GM19099 (cell line): ENCODE measurements around the gene PARP12.
A peak's percentile ranks its signal among the peaks of the same experiment; 100 is the strongest.

Source experiments
- POLR2A ChIP-seq: IDR thresholded peaks from 3 replicates; pipeline ENCODE4 v1.6.1; 2011; ENCODE audit warnings: low read depth; ENCODE audit not compliant: insufficient read length; ENCODE audit errors: extremely low read depth

PARP12 gene, protein sequence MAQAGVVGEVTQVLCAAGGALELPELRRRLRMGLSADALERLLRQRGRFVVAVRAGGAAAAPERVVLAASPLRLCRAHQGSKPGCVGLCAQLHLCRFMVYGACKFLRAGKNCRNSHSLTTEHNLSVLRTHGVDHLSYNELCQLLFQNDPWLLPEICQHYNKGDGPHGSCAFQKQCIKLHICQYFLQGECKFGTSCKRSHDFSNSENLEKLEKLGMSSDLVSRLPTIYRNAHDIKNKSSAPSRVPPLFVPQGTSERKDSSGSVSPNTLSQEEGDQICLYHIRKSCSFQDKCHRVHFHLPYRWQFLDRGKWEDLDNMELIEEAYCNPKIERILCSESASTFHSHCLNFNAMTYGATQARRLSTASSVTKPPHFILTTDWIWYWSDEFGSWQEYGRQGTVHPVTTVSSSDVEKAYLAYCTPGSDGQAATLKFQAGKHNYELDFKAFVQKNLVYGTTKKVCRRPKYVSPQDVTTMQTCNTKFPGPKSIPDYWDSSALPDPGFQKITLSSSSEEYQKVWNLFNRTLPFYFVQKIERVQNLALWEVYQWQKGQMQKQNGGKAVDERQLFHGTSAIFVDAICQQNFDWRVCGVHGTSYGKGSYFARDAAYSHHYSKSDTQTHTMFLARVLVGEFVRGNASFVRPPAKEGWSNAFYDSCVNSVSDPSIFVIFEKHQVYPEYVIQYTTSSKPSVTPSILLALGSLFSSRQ

DNA sequence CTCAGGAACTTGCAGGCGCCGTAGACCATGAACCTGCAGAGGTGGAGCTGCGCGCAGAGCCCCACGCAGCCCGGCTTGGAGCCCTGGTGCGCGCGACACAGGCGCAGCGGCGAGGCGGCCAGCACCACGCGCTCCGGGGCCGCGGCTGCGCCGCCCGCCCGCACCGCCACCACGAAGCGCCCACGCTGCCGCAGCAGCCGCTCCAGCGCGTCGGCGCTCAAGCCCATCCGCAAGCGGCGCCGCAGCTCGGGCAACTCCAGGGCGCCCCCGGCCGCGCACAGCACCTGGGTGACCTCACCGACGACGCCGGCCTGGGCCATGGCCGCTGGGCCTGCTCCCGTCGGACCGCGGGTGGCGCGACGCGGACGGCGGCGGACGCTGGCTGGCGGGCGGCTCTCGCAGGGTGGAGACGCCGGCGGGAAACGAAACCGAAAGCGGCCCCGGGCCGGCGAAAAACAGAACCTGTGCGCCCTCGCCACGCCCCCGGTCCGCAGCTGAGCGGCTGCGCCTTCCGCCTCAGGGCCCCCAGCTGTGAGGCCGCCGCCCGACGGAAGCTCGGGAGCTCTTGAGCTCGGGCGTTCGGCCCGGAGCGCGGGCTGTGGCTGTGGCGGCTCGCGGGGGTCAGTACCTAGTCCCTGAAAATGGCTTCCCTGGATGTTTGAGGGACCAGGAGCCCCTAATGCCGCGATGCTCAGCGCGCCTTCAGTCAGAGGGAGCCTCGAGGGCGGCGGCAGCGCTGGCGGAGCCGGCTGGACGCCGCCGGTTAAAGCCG lies at the start of gene PARP12:
Gene PARP12 (minus strand): TSS at position 424 of the 772 bp plus-strand sequence. CDS start 104 bp downstream, at position 320.
- TF ChIP-seq POLR2A, result peak; percentile 80

DNA sequence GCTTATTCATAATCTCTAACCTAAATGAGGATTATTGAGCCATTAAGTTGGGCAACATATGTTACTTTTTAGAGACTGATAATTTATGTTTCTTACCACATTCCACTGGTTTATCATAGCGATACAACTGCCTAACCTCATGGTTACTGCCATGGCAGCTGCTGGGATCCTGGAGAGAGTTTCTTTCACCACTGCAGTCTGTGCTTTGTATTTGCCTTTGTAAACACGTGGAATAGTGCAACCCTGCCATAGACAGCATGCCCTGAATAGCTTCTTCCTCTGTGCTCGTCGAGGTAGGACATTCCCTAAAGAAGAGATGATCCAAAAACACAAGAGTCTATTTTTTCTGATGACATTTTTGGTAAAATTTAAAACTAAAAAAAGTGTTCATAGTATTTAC lies 33.7 kb upstream of the PARP12 start:
- TF ChIP-seq POLR2A, result no peak

DNA sequence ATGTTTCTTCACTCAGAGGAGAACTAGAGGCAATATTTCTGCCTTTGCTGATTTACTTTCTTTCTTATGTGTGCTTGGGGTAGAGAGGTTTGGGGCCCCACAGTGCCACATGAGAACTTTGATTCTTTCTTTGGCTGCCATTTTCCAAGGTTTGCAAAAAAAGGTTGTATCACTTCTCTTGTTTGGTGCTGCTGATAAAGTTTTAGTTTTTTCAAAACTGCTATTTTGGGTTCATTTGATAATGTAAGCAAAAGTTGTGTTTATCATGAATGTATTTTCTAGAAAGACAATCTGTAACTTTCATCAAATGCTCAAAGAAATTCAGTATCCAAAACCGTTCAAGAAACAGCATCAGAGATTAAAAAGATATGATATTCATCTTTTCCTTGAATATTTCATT lies 30.6 kb upstream of the PARP12 start:
- TF ChIP-seq POLR2A, result no peak

DNA sequence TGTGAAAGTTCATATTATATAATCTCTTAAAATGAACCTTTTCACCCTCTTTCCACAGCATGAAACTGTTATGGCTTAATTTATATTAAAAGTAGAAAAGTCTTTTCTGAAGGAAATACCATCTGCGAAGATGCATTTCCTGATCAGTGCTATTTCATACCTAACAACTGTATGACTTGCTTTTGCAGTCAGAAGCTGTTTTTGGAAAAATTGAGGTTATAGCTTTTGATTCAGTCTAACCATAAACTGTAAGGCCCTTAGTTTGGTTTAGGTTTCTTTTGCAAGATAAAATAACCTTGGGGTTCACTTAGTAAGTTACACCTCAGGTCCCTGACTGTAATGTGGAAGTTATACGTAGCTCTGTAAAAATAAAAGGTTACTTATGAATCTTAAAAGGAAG lies 22.7 kb upstream of the PARP12 start:
- no peak for TF ChIP-seq POLR2A

DNA sequence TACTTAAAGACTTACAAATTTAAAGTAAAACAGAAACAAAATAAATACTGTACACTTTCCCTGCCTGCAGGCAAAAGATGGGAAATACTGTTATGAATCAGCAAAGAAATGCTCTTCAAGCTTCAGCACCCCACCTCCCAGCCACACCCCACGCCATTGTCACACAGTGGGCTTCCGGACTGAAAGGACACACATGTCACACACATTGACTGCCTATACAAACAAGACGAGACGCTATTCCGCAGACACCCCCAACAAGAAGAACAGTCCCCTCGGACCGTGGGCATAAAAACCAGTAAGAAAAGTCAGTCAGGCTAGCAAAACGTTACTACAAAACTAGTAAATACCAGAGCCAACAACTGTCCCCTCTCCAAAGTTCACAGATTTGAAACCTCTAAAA lies 22.2 kb upstream of the PARP12 start:
- no peak for TF ChIP-seq POLR2A

DNA sequence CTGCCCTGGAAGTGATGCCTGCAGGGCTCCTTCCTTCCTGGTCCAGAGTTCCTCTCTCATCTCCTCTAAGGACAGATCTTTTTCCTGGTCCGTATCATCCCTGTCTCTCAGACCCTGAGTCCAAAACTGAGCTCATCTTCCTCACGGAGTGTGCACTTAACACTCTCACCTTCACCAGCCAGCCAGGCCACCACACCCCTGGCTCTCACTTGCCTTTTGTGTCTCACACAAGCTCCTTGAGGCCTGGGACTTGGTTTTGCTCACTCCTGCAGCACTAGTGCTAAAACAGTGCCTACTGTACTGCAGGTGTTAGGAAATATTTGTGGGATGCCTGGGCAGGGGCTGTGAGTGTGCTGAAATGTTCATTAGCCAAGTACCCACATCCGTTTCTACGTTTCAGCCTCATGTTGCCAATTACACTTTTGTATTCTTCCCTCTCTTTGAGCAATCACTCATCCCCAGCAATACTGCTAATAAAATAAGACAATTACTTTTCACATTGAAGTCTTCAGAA lies 21.4 kb upstream of the PARP12 start:
- no peak for TF ChIP-seq POLR2A

DNA sequence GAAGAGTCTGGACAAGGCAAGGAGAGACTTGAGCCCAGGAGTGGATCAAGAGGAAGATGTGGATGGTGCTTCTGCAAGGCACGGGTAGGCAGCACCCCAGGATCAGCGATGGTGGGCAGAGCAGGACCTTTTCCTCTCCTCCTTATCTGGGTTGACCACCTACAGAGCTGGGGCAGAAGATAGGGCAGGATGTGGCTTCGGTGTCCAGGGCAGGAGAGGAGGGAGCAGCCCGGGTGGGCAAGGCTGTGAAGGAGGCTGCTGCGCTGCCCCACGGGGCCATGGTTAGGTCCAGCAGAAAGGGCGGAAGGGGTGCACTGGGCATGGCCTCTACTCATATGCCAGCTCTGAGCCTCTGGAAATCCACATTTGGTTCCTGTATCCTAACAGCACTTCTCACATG lies 20.0 kb upstream of the PARP12 start:
- TF ChIP-seq POLR2A, result no peak

DNA sequence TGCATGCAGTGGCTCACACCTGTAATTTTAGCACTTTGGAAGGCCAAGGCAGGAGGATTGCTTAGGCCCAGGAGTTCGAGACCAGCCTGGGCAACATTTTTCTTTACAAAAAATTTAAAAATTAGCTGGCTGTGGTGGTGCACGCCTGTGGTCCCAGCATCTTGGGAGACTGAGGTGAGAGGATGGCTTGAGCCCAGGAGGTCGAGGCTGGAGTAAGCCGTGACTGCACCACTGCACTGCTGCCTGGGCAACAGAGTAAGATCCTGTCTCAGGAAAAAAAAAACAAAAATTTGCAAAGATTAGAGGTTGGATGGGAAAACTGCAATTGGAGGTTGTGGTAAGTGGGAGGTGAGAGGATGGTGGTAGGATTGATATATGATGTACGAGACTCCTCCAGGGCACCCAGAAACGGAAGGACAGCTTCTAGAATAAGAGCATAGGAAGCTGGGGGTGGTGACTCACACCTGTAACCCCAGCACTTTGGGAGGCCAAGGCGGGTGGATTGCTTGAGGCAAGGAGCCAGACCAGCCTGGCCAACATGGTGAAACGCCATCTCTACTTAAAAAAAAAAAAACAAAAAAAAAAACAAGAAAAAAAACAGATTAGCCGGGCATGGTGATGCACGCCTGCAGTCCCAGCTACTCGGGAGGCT lies 19.1 kb upstream of the PARP12 start:
- TF ChIP-seq POLR2A, result no peak

DNA sequence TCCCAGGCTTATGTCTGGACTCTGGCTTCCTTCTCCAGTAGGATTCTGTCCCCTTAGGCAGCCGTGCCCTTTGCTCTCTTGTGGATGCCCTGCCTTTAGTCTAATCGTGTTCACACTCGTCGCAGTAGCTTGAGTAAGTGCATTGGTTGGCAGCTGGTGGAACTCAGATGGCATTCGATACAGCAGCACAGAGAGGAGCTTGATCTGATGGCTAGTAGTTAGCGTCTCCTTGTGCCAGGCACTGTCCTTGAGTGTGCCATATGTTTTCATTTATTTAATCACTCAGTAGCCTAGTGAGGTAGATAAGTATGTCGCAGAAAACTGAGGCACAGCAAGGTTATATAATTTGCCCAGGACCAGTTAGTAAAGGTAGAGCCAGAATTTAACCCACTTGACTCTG lies 18.2 kb upstream of the PARP12 start:
- no peak for TF ChIP-seq POLR2A

DNA sequence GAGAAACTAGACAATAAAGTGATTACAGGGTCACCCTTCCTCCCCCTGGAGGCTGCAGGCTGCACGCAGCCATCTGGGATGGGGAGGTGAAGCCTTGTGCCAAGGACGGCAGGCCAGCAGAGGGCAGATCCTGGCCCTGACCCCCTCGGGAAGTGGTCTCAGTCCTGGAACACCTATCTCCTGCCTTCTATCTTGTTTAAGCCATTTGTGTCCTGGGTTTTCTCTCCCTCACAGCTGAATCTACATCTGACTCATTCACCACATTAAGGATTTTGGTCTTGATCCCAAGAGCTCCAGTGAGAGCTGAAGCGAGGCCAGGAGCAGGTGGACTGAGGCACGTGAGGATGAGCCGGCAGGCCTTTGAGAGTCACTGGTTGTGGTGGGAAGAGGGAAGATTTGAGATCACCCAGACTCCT lies 16.4 kb upstream of the PARP12 start:
- no peak for TF ChIP-seq POLR2A

DNA sequence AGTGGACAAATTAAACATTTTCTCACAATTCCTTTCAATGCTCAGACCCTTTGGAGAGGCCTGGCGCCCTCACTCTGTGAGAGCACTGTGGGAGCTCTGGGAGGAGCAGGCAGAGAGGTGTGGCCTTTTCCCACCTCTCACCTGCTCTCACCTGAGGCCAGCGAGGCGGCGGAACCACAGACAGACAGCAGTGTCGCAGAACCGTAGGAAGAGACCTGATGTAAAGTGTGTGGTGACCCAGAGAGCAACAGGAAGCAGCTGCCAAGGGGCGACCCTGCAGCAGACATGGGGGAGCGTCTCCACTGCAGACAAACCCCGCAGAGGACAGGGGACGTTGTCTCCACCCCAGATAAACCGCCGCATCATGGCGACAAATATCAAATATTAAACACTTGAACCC lies 15.6 kb upstream of the PARP12 start:
- TF ChIP-seq POLR2A, result no peak

DNA sequence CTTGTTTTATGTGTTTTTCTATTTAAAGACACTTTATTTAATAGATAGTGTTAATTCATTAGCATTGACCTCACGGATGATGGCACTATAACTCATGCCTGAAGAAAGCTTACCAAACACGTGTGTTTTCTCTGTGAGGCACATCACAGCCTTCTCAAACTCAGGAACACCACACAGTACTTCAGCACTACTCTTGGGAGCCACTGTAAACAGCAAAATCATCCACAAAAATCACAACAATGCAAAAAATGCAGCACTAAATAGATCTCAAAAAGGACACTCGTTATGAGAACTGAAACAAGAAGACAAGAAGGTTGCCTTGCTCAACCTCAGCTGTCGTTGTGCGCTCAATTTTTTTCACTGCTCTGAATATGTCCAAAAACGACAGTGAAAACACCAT lies 12.0 kb upstream of the PARP12 start:
- TF ChIP-seq POLR2A, result no peak

DNA sequence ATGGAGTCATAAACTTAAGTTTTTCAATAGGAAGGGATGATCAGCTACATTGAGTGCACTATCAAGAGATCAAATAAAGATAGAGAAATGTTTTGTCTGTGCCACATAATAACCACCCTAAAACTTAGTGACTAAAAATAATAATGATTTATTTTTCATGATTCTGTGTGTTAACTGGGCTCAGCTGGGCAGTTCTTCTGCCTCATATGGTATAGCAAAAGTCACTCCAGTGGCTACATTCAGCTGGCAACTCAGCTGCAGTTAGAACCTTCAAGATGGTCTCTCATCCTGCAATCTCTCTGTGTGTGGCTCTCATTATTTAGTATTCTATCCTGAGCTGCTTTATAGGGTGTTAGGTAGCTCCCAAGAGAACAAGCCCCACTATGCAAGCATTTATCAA lies 7.8 kb upstream of the PARP12 start:
- TF ChIP-seq POLR2A, result no peak

DNA sequence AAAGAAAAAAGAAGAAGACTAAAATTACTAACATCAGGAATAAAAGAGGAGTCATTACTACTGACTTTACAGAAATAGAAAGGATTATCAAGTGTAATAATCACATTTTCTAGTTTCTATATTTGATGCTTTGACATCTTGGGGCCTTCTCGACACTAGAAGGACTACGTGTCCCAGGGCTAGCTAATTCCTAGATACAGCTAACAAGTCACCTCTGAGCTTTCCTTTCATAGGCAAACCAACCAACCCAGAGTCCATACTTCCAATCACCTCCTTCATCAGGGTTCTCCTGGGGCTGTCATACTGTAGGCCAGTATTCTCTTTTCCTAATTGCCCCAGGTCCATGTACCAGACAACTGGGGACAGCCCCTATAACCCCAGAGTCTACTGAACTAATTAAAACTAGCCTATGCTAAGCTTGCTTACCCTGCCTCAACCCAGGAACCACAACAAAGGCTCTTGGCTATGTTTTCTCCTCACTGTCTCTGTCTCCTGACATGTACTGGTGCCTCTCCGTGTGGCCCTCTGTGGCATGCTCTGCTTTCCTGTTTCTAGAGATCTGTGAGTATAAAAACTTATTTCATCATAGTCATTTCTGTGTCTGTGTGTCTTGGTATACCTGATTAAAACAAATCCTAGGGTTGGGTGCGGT lies 6.7 kb upstream of the PARP12 start:
- no peak for TF ChIP-seq POLR2A
